OCI-LY3 (cell line): ENCODE results near the gene ARMC3.
A peak's percentile ranks its signal among the peaks of the same experiment; 100 is the strongest.

Source experiments
- EZH2phosphoT487 ChIP-seq: fragments of 200-600 bp; shearing (Covaris generic); IDR thresholded peaks from 2 replicates; pipeline ENCODE4 v1.6.1; 2018; ENCODE audit warnings: antibody characterized with exemption, mixed run types, low read depth
- TF ChIP-seq, protein P1 (sequence below): fragments of 200-600, 300-600 bp; sonication (generic); IDR thresholded peaks from 2 replicates; pipeline ENCODE4 v1.5.1; 2014; ENCODE audit warnings: antibody characterized with exemption, low read length, low read depth

DNA sequence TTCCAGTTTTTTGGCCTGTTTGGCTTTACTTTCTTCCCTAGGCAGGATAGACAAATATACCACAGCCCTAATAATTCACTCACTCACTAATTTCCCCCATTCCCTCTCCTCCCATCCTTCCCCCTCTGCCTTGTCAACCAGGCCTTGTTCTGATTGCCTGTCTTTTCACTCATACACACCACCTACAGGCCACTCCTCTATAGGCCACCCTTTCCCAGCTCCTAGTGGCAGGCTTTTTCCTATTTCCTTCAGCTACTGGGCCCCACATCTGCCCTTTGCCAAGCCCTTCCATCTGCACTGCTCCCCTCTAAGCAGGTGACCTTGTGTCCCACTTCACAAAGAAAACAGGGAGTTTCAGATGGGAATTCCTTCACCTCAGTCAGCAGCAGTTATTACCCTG lies 107.7 kb downstream of the ARMC3 start:
- TF ChIP-seq, protein P1, sequence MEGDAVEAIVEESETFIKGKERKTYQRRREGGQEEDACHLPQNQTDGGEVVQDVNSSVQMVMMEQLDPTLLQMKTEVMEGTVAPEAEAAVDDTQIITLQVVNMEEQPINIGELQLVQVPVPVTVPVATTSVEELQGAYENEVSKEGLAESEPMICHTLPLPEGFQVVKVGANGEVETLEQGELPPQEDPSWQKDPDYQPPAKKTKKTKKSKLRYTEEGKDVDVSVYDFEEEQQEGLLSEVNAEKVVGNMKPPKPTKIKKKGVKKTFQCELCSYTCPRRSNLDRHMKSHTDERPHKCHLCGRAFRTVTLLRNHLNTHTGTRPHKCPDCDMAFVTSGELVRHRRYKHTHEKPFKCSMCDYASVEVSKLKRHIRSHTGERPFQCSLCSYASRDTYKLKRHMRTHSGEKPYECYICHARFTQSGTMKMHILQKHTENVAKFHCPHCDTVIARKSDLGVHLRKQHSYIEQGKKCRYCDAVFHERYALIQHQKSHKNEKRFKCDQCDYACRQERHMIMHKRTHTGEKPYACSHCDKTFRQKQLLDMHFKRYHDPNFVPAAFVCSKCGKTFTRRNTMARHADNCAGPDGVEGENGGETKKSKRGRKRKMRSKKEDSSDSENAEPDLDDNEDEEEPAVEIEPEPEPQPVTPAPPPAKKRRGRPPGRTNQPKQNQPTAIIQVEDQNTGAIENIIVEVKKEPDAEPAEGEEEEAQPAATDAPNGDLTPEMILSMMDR, result peak; percentile 26
- no peak for TF ChIP-seq EZH2phosphoT487
